ENCODE measurements around the gene ANXA1. TPM values are rescaled to one million over a fixed set of nuclear protein-coding genes. Genes with fewer than 3 reads are reported as not detected.

Gene ANXA1
- total RNA-seq, 1 experiment from 2014 or later: 2.1 TPM

DNA sequence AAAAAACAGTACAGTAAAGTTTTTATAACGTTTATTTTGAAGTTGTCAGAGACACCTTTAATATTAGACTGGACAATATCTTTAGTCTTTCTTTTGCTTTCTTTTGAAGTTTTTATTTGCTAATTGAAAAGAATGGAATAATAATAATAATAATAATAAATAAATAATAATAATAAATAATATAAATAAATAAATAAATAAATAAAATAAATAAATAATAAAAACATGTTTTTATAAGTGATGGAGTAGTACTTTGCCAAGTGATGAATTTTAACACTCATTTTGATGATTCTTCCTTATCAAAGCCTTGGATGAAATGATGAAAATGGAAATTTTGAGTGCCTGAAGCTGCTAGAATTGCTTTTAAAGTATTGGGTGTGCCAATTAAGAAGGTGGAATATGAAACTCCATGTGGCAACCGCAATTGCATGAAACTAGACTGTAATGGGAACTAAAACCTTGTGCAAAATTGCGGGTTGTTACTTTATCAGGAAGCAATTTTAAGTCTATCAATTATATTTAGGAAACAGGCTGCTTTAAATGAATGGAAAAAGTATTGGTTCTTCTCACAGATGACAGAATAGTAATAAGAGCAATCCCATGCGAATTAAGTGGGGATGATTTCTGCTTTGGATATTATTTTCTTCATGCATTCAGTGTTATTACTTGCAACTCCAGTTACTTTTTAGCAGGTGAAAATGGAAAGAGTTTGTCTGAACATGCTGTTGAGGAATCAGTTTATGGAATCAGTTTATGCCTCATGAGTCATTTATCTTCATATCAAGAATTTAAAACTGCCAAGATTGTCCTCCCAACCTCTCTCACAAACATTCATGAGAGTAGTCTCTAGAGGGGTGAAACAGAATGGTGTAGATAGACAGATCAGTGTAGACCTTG, 4.6 kb downstream of the ANXA1 start:
- Mint-ChIP-seq H3K9me3 (no peaks in the 10 kb centered on the region), H3K27ac (no peak overlapping the region), H3K4me1 (peaks cover 61% of the 10 kb centered on the region), H3K4me3 (no peak overlapping the region), H3K36me3 (no peaks in the 10 kb centered on the region), H3K27me3 (ENCODE audit: low read depth) (no peaks in the 10 kb centered on the region)
- no peak for TF ChIP-seq TP53 (CRISPR knock-in tag; IDR thresholded peaks at IDR 0.05)
- TF ChIP-seq HMGA2 (CRISPR knock-in tag; IDR thresholded peaks at IDR 0.05): peak; percentile 39; the same call in 1 of the 2 replicates
- DNase-seq (ENCODE audit: low spot score) (no peak), ATAC-seq (no peak)
- CTCF ChIA-PET: interaction anchor here (1.0 to 1.4 kb wide), 2 partner anchors 49 to 74 kb away, joined by 5 to 7 read pairs; no protein-coding TSS in a partner anchor
- POLR2A ChIA-PET: no interaction called here

DNA sequence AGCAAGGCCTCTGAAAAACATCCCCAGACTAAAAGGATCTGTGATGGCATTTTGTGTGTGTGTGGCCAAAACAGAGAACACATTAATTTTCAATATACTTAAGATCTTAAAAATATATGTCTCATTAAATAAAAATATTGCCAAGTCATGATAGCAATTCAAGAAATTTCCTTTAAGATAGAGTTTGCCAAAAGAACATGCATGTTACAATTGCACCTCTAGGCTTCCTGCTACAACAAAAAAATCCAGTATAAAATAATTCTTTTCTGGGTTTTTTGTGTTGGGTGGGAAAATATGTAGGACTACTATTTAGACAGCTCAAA, 5.2 kb downstream of the ANXA1 start:
- TF ChIP-seq, protein P1, sequence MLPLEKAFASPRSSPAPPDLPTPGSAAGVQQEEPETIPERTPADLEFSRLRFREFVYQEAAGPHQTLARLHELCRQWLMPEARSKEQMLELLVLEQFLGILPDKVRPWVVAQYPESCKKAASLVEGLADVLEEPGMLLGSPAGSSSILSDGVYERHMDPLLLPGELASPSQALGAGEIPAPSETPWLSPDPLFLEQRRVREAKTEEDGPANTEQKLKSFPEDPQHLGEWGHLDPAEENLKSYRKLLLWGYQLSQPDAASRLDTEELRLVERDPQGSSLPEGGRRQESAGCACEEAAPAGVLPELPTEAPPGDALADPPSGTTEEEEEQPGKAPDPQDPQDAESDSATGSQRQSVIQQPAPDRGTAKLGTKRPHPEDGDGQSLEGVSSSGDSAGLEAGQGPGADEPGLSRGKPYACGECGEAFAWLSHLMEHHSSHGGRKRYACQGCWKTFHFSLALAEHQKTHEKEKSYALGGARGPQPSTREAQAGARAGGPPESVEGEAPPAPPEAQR (CRISPR knock-in tag; IDR thresholded peaks at IDR 0.05): no peak
- TF ChIP-seq SOX15 (CRISPR knock-in tag; IDR thresholded peaks at IDR 0.05): no peak
- TF ChIP-seq, protein P2, sequence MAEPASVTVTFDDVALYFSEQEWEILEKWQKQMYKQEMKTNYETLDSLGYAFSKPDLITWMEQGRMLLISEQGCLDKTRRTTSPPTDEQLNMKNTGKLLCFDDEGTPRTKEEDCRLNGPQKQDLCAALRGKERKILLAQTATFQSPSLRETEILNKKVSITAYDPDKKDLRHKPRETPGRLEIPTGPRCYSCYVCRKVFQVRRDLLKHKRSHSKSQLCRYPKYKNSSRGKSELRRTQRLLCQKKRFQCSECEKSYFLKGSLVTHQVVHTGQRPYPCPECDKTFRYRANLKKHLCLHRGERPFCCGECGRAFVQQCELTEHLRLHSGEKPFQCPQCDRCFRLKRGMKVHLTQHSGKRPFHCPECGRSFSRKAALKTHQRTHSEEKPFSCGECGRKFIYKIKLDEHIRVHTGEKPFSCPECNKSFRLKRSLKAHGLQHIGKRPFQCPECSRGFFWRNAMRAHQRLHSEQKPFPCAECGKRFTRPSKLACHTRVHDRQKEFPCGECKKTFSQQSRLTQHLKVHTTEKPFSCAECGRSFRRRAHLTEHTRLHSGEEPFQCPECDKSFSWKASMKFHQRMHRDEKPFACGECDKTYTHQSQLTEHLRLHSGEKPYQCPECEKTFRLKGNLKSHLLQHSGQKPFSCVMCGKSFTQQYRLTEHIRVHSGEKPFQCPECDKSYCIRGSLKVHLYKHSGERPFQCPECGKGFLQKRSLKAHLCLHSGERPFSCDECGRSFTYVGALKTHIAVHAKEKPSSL (CRISPR knock-in tag; conservative IDR thresholded peaks at IDR 0.05): no peak
- TF ChIP-seq, protein P3, sequence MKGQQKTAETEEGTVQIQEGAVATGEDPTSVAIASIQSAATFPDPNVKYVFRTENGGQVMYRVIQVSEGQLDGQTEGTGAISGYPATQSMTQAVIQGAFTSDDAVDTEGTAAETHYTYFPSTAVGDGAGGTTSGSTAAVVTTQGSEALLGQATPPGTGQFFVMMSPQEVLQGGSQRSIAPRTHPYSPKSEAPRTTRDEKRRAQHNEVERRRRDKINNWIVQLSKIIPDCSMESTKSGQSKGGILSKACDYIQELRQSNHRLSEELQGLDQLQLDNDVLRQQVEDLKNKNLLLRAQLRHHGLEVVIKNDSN (CRISPR knock-in tag; IDR thresholded peaks at IDR 0.05): no peak
- TF ChIP-seq NR1H2 (CRISPR knock-in tag; IDR thresholded peaks at IDR 0.05): no peak
- no peak for TF ChIP-seq FOXP1 (CRISPR knock-in tag; IDR thresholded peaks at IDR 0.05; ENCODE audit: borderline replicate concordance)
- TF ChIP-seq, protein P4, sequence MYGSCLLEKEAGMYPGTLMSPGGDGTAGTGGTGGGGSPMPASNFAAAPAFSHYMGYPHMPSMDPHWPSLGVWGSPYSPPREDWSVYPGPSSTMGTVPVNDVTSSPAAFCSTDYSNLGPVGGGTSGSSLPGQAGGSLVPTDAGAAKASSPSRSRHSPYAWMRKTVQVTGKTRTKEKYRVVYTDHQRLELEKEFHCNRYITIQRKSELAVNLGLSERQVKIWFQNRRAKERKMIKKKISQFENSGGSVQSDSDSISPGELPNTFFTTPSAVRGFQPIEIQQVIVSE (CRISPR knock-in tag; IDR thresholded peaks at IDR 0.05; ENCODE audit: borderline replicate concordance): no peak
- TF ChIP-seq IRF2 (CRISPR knock-in tag; IDR thresholded peaks at IDR 0.05; ENCODE audit: borderline replicate concordance, low read depth): no peak
- TF ChIP-seq ZNF416 (CRISPR knock-in tag; IDR thresholded peaks at IDR 0.05): no peak
- TF ChIP-seq, protein P5, sequence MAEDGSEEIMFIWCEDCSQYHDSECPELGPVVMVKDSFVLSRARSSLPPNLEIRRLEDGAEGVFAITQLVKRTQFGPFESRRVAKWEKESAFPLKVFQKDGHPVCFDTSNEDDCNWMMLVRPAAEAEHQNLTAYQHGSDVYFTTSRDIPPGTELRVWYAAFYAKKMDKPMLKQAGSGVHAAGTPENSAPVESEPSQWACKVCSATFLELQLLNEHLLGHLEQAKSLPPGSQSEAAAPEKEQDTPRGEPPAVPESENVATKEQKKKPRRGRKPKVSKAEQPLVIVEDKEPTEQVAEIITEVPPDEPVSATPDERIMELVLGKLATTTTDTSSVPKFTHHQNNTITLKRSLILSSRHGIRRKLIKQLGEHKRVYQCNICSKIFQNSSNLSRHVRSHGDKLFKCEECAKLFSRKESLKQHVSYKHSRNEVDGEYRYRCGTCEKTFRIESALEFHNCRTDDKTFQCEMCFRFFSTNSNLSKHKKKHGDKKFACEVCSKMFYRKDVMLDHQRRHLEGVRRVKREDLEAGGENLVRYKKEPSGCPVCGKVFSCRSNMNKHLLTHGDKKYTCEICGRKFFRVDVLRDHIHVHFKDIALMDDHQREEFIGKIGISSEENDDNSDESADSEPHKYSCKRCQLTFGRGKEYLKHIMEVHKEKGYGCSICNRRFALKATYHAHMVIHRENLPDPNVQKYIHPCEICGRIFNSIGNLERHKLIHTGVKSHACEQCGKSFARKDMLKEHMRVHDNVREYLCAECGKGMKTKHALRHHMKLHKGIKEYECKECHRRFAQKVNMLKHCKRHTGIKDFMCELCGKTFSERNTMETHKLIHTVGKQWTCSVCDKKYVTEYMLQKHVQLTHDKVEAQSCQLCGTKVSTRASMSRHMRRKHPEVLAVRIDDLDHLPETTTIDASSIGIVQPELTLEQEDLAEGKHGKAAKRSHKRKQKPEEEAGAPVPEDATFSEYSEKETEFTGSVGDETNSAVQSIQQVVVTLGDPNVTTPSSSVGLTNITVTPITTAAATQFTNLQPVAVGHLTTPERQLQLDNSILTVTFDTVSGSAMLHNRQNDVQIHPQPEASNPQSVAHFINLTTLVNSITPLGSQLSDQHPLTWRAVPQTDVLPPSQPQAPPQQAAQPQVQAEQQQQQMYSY (CRISPR knock-in tag; IDR thresholded peaks at IDR 0.05): no peak
- TF ChIP-seq CBFB (CRISPR knock-in tag; IDR thresholded peaks at IDR 0.05; ENCODE audit: low read depth): no peak
- TF ChIP-seq, protein P6, sequence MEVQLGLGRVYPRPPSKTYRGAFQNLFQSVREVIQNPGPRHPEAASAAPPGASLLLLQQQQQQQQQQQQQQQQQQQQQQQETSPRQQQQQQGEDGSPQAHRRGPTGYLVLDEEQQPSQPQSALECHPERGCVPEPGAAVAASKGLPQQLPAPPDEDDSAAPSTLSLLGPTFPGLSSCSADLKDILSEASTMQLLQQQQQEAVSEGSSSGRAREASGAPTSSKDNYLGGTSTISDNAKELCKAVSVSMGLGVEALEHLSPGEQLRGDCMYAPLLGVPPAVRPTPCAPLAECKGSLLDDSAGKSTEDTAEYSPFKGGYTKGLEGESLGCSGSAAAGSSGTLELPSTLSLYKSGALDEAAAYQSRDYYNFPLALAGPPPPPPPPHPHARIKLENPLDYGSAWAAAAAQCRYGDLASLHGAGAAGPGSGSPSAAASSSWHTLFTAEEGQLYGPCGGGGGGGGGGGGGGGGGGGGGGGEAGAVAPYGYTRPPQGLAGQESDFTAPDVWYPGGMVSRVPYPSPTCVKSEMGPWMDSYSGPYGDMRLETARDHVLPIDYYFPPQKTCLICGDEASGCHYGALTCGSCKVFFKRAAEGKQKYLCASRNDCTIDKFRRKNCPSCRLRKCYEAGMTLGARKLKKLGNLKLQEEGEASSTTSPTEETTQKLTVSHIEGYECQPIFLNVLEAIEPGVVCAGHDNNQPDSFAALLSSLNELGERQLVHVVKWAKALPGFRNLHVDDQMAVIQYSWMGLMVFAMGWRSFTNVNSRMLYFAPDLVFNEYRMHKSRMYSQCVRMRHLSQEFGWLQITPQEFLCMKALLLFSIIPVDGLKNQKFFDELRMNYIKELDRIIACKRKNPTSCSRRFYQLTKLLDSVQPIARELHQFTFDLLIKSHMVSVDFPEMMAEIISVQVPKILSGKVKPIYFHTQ (CRISPR knock-in tag; IDR thresholded peaks at IDR 0.05): no peak
- no peak for TF ChIP-seq ZNF219 (CRISPR knock-in tag; IDR thresholded peaks at IDR 0.05; ENCODE audit: borderline replicate concordance)
- H3K27me3 Mint-ChIP-seq (ENCODE audit: low read depth): no peaks in the 10 kb centered on the region
- POLR2A ChIA-PET: no interaction called here
- H3K4me1 Mint-ChIP-seq: peaks cover 56% of the 10 kb centered on the region
- DNase-seq (ENCODE audit: low spot score) (no peak), ATAC-seq (no peak)
- CTCF ChIA-PET: no interaction called here
- H3K27ac Mint-ChIP-seq: no peak overlapping the region
- H3K4me3 Mint-ChIP-seq: no peak overlapping the region
- H3K9me3 Mint-ChIP-seq: no peaks in the 10 kb centered on the region
- no peaks in the 10 kb centered on the region for H3K36me3 Mint-ChIP-seq
